HepG2 (cell line): ENCODE results near the gene FOSB. TPM values are rescaled to one million over a fixed set of nuclear protein-coding genes. Genes with fewer than 3 reads are reported as not detected.

ENCODE experiments used
- ARID4A ChIP-seq: sonication (generic); formaldehyde crosslinking; IDR thresholded peaks from 2 replicates; pipeline ENCODE4 v1.5.0; 2020; ENCODE audit warnings: mild to moderate bottlenecking, missing genetic modification reagents, borderline replicate concordance
- CBX1 ChIP-seq: IDR thresholded peaks from one replicate; pipeline ENCODE4 v1.6.1; 2016; ENCODE audit warnings: antibody characterized with exemption, low read depth
- DDIT3 ChIP-seq: sonication (generic); formaldehyde crosslinking; IDR thresholded peaks from 2 replicates; pipeline ENCODE4 v1.4.0; 2020; ENCODE audit warnings: mild to moderate bottlenecking, missing genetic modification reagents
- HES4 ChIP-seq: sonication (generic); formaldehyde crosslinking; IDR thresholded peaks from 2 replicates; pipeline ENCODE4 v1.9.0; 2021; ENCODE audit warnings: mild to moderate bottlenecking, missing genetic modification reagents, borderline replicate concordance
- TBX2 ChIP-seq: sonication (generic); formaldehyde crosslinking; IDR thresholded peaks from 2 replicates; pipeline ENCODE4 v1.5.0; 2020; ENCODE audit warnings: missing genetic modification reagents, mild to moderate bottlenecking, borderline replicate concordance
- ZFP36 ChIP-seq: fragments of 150-350 bp; IDR thresholded peaks from 2 replicates; pipeline ENCODE4 v1.6.1; 2018; ENCODE audit warnings: borderline replicate concordance, low read length, low read depth; ENCODE audit not compliant: partially characterized antibody
- ZKSCAN8 ChIP-seq: IDR thresholded peaks from 2 replicates; pipeline ENCODE4 v1.6.1; 2016; ENCODE audit warnings: borderline replicate concordance, missing genetic modification reagents, missing compliant biosample characterization
- ZNF576 ChIP-seq: sonication (generic); formaldehyde crosslinking; IDR thresholded peaks from 2 replicates; pipeline ENCODE4 v1.4.0; 2020; ENCODE audit warnings: mild to moderate bottlenecking, missing genetic modification reagents
- ZNF883 ChIP-seq: sonication (generic); formaldehyde crosslinking; IDR thresholded peaks from 2 replicates; pipeline ENCODE4 v1.5.1; 2020; ENCODE audit warnings: mild to moderate bottlenecking, missing genetic modification reagents; ENCODE audit errors: not compliant biosample characterization
- polyA plus RNA-seq, 8 experiments: library from polyadenylated mRNA; depleted of rRNA in 3 of 8; stranded (reverse) in 7 of 8; unstranded in 1 of 8; fragments of >200 nt; fragmentation: Illumina TruSeq in 4 of 8; extraction: Trizol in 4 of 8; gene quantifications; 2 replicates each; pipeline versions ENCODE4 v1.2.1 to v1.2.3, GENCODE V29; 2011 to 2016; ENCODE audit warnings: low read depth in 4 of 8, missing spikeins in 1 of 8, mixed read lengths in 1 of 8; ENCODE audit not compliant: insufficient read depth in 1 of 8
- total RNA-seq, 5 experiments: library from RNA; depleted of rRNA; stranded (reverse); fragments of >200 nt; fragmentation: Illumina TruSeq; extraction: Trizol; gene quantifications; 2 replicates each; pipeline ENCODE4 v1.2.3, GENCODE V29; 2016; ENCODE audit warnings: low read depth in 1 of 5
- TF ChIP-seq, protein P1 (sequence below): sonication (generic); formaldehyde crosslinking; IDR thresholded peaks from 2 replicates; pipeline ENCODE4 v1.4.0; 2020; ENCODE audit warnings: missing genetic modification reagents, borderline replicate concordance
- TF ChIP-seq, protein P2 (sequence below): sonication (generic); formaldehyde crosslinking; IDR thresholded peaks from 2 replicates; pipeline ENCODE4 v1.4.0; 2020; ENCODE audit warnings: missing genetic modification reagents
- TF ChIP-seq, protein P3 (sequence below): sonication (generic); formaldehyde crosslinking; IDR thresholded peaks from 2 replicates; pipeline ENCODE4 v1.5.0; 2020; ENCODE audit warnings: missing genetic modification reagents
- TF ChIP-seq, protein P4 (sequence below): sonication (generic); formaldehyde crosslinking; IDR thresholded peaks from 2 replicates; pipeline ENCODE4 v1.4.0; 2020; ENCODE audit warnings: missing genetic modification reagents
- TF ChIP-seq, protein P5 (sequence below): sonication (generic); formaldehyde crosslinking; conservative IDR thresholded peaks from 2 replicates; pipeline ENCODE4 v1.4.0; 2020; ENCODE audit warnings: missing genetic modification reagents

Gene FOSB
- total and polyA plus RNA-seq, 2 of the 13 experiments (the other 11 are each of a cell fraction or from before 2014, with no cell fraction given), result 2.8 to 6.0 TPM

GRCh38 chr19:45496349-45496953, 28.7 kb downstream of the FOSB start (continued):
- peak; percentile 75 for TF ChIP-seq ZNF883 (CRISPR knock-in tag)
- TF ChIP-seq, protein P1, sequence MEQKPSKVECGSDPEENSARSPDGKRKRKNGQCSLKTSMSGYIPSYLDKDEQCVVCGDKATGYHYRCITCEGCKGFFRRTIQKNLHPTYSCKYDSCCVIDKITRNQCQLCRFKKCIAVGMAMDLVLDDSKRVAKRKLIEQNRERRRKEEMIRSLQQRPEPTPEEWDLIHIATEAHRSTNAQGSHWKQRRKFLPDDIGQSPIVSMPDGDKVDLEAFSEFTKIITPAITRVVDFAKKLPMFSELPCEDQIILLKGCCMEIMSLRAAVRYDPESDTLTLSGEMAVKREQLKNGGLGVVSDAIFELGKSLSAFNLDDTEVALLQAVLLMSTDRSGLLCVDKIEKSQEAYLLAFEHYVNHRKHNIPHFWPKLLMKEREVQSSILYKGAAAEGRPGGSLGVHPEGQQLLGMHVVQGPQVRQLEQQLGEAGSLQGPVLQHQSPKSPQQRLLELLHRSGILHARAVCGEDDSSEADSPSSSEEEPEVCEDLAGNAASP, result peak; percentile 75
- no peak for TF ChIP-seq CBX1
- TF ChIP-seq ZFP36, result no peak
- TF ChIP-seq HES4 (CRISPR knock-in tag), result 0 out of 2 replicates have a peak, but pooled peaks have one; percentile 56
- peak; percentile 89 for TF ChIP-seq ARID4A
- TF ChIP-seq TBX2 (CRISPR knock-in tag), result peak; percentile 67
- TF ChIP-seq, protein P2, sequence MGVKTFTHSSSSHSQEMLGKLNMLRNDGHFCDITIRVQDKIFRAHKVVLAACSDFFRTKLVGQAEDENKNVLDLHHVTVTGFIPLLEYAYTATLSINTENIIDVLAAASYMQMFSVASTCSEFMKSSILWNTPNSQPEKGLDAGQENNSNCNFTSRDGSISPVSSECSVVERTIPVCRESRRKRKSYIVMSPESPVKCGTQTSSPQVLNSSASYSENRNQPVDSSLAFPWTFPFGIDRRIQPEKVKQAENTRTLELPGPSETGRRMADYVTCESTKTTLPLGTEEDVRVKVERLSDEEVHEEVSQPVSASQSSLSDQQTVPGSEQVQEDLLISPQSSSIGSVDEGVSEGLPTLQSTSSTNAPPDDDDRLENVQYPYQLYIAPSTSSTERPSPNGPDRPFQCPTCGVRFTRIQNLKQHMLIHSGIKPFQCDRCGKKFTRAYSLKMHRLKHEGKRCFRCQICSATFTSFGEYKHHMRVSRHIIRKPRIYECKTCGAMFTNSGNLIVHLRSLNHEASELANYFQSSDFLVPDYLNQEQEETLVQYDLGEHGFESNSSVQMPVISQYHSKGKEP (CRISPR knock-in tag), result peak; percentile 93
- TF ChIP-seq, protein P3, sequence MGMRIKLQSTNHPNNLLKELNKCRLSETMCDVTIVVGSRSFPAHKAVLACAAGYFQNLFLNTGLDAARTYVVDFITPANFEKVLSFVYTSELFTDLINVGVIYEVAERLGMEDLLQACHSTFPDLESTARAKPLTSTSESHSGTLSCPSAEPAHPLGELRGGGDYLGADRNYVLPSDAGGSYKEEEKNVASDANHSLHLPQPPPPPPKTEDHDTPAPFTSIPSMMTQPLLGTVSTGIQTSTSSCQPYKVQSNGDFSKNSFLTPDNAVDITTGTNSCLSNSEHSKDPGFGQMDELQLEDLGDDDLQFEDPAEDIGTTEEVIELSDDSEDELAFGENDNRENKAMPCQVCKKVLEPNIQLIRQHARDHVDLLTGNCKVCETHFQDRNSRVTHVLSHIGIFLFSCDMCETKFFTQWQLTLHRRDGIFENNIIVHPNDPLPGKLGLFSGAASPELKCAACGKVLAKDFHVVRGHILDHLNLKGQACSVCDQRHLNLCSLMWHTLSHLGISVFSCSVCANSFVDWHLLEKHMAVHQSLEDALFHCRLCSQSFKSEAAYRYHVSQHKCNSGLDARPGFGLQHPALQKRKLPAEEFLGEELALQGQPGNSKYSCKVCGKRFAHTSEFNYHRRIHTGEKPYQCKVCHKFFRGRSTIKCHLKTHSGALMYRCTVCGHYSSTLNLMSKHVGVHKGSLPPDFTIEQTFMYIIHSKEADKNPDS, result peak; percentile 65; the same call in 1 of the 2 replicates
- TF ChIP-seq, protein P4, sequence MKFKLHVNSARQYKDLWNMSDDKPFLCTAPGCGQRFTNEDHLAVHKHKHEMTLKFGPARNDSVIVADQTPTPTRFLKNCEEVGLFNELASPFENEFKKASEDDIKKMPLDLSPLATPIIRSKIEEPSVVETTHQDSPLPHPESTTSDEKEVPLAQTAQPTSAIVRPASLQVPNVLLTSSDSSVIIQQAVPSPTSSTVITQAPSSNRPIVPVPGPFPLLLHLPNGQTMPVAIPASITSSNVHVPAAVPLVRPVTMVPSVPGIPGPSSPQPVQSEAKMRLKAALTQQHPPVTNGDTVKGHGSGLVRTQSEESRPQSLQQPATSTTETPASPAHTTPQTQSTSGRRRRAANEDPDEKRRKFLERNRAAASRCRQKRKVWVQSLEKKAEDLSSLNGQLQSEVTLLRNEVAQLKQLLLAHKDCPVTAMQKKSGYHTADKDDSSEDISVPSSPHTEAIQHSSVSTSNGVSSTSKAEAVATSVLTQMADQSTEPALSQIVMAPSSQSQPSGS, result peak; percentile 36; the same call in 1 of the 2 replicates
- no peak for TF ChIP-seq DDIT3 (CRISPR knock-in tag)
- TF ChIP-seq ZKSCAN8 (CRISPR knock-in tag), result 0 out of 2 replicates have a peak, but pooled peaks have one; percentile 40
- peak; percentile 52; the same call in 1 of the 2 replicates for TF ChIP-seq ZNF576
- TF ChIP-seq, protein P5, sequence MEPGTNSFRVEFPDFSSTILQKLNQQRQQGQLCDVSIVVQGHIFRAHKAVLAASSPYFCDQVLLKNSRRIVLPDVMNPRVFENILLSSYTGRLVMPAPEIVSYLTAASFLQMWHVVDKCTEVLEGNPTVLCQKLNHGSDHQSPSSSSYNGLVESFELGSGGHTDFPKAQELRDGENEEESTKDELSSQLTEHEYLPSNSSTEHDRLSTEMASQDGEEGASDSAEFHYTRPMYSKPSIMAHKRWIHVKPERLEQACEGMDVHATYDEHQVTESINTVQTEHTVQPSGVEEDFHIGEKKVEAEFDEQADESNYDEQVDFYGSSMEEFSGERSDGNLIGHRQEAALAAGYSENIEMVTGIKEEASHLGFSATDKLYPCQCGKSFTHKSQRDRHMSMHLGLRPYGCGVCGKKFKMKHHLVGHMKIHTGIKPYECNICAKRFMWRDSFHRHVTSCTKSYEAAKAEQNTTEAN (CRISPR knock-in tag), result peak; percentile 82
